ENCODE data around the gene SIAH1. TPM values are rescaled to one million over a fixed set of nuclear protein-coding genes. Genes with fewer than 3 reads are reported as not detected.
A peak's percentile ranks its signal among the peaks of the same experiment; 100 is the strongest.

Gene SIAH1
- total and polyA plus RNA-seq, 2 donors (not counting 1 experiment from before 2014, with no cell fraction given) = 10.6 to 47.6 TPM

DNA sequence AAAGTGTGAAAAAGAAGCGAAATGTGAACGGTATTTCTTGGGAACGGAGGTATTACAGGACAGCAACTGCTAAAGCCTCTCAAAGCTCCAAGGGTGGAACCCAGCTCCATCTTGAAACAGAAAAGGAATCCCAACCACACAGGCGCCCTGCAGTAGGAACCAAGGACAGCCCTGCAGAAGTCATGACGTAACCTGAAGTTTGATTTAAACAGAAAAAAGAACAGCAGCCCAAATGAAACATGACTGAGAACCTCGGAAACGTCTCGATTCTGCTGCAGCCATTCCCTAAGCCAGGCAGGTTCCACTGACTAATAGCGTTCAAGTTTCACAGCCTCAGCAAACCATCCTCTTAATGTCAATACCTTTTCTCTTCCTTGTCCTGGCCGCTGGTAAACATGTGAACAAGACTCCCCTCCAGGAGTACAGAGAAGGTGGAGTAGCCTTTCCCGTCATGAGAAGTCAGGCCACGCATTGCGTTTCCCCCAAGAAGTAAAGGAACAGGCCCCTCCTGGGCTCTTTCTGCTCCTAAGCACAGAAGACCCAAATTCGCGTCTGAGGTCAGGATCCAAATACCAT is 20.1 kb downstream of the SIAH1 start:
- no peaks in the 10 kb centered on the region for H3K27me3 Mint-ChIP-seq
- peak overlapping the region in 1 of 2 donors; percentile 92 for H3K27ac ChIP-seq (ENCODE audit: low read length in 2 of 2)
- ATAC-seq (ENCODE audit: low read depth) = no peak
- H3K9me3 ChIP-seq (ENCODE audit: control extremely low read depth in 1 of 3, control insufficient read depth in 2 of 3, insufficient read depth in 1 of 3, low read length in 2 of 3) = no peaks in the 10 kb centered on the region
- H3K9ac ChIP-seq (ENCODE audit: low read length) = peak overlapping the region; percentile 96
- no peak for DNase-seq
- TF ChIP-seq EZH2 (IDR thresholded peaks at IDR 0.05; ENCODE audit: borderline replicate concordance, insufficient read depth, low read depth, low read length, poor library complexity, severe bottlenecking) = no peak
- TF ChIP-seq, protein P1, sequence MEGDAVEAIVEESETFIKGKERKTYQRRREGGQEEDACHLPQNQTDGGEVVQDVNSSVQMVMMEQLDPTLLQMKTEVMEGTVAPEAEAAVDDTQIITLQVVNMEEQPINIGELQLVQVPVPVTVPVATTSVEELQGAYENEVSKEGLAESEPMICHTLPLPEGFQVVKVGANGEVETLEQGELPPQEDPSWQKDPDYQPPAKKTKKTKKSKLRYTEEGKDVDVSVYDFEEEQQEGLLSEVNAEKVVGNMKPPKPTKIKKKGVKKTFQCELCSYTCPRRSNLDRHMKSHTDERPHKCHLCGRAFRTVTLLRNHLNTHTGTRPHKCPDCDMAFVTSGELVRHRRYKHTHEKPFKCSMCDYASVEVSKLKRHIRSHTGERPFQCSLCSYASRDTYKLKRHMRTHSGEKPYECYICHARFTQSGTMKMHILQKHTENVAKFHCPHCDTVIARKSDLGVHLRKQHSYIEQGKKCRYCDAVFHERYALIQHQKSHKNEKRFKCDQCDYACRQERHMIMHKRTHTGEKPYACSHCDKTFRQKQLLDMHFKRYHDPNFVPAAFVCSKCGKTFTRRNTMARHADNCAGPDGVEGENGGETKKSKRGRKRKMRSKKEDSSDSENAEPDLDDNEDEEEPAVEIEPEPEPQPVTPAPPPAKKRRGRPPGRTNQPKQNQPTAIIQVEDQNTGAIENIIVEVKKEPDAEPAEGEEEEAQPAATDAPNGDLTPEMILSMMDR (IDR thresholded peaks at IDR 0.05) = no peak
- intact Hi-C loops (cut with micrococcal nuclease) = loop anchor here (5.0 kb wide), 2 partner anchors 92 to 1743 kb away; partner anchors contain the start of gene SHCBP1
- H3K36me3 ChIP-seq (replicated peaks in 1 of 2; ENCODE audit: control extremely low read depth in 1 of 2, control insufficient read depth in 1 of 2, extremely low read depth in 1 of 2, insufficient read depth in 2 of 2, low read length in 1 of 2) = peaks cover 0 to 3% of the 10 kb centered on the region in 2 experiments
- ChIA-PET POLR2A (interaction anchor here (1.2 kb wide), 1 partner anchor 92 kb away, joined by 4 read pairs; no protein-coding TSS in a partner anchor), CTCF (interaction anchor here (0.6 to 5.1 kb wide), 7 partner anchors 9 to 1476 kb away, joined by 3 to 31 read pairs (median 3); no protein-coding TSS in a partner anchor)
- peak overlapping the region; percentile 76 for H3K27ac Mint-ChIP-seq
- peak overlapping the region; percentile 51 to 83 (median 59) for H3K4me3 ChIP-seq (ENCODE audit: control extremely low read depth in 1 of 5, extremely low read depth in 1 of 5, insufficient read depth in 1 of 5, low read depth in 2 of 5, low read length in 4 of 5)
- H3K4me1 ChIP-seq (ENCODE audit: control insufficient read depth in 2 of 2, insufficient read depth in 2 of 2, low read length in 2 of 2) = peaks cover 22 to 24% of the 10 kb centered on the region in 2 donors
- peaks cover 53% of the 10 kb centered on the region for H4K20me1 ChIP-seq (ENCODE audit: control insufficient read depth, insufficient read depth, low read length, poor library complexity, severe bottlenecking)
- H3K4me3 Mint-ChIP-seq = peak overlapping the region; percentile 90
- peak overlapping the region; percentile 68 for H2AFZ ChIP-seq (ENCODE audit: insufficient read depth, low read depth, low read length, poor library complexity, severe bottlenecking)
- H3K4me1 Mint-ChIP-seq = peaks cover 60% of the 10 kb centered on the region
- no peaks in the 10 kb centered on the region for H3K9me3 Mint-ChIP-seq (ENCODE audit: insufficient read depth)
- no peaks in the 10 kb centered on the region for H3K27me3 ChIP-seq (replicated peaks in 1 of 4; ENCODE audit: control extremely low read depth in 1 of 4, control insufficient read depth in 3 of 4, insufficient read depth in 4 of 4, low read length in 3 of 4)
- peaks cover 100% of the 10 kb centered on the region for H3K79me2 ChIP-seq (ENCODE audit: control insufficient read depth, insufficient read depth, low read length)
- 97% methylated on average over 13 of the region's 15 CpGs for WGBS (ENCODE audit: insufficient coverage)
- peak overlapping the region; percentile 88 for H3K4me2 ChIP-seq (replicated peaks; ENCODE audit: low read depth, low read length, poor library complexity, severe bottlenecking)

DNA sequence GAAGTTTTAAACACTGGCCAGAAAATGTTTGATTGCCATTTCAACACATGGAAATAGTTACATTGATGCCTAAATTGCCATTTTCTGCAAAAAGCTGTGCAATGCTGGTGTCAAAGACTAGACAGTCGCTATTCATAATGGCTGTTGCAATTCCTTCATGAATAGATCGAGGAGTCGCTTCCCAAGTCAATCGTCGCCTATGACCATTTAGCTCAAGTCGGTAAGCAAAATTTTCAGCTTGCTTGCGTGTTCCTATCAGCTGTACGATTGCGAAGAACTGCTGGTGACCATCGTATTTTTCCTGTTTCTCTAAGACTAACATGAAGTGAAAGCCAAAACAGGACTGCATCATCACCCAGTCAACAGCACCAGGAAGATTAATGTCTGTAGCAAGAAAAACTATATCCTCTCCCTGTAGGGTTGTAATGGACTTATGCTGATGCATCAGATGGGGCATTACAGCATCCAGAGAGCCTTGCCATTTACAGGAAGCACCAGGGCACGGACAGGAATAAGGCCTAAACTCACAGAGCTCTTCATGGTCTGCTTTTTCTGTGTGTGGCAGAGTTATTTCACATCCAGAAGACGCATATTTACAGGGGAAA is 23.6 kb downstream of the SIAH1 start:
- Histone ChIP-seq H3K9me3 (ENCODE audit: control extremely low read depth in 1 of 3, control insufficient read depth in 2 of 3, insufficient read depth in 1 of 3, low read length in 2 of 3) (no peaks in the 10 kb centered on the region), H4K20me1 (ENCODE audit: control insufficient read depth, insufficient read depth, low read length, poor library complexity, severe bottlenecking) (peaks cover 44% of the 10 kb centered on the region), H3K4me2 (replicated peaks; ENCODE audit: low read depth, low read length, poor library complexity, severe bottlenecking) (no peak overlapping the region), H3K4me1 (ENCODE audit: control insufficient read depth in 2 of 2, insufficient read depth in 2 of 2, low read length in 2 of 2) (peaks cover 14 to 16% of the 10 kb centered on the region in 2 donors), H3K79me2 (ENCODE audit: control insufficient read depth, insufficient read depth, low read length) (peaks cover 87% of the 10 kb centered on the region), H3K9ac (ENCODE audit: low read length) (no peak overlapping the region), H2AFZ (ENCODE audit: insufficient read depth, low read depth, low read length, poor library complexity, severe bottlenecking) (no peak overlapping the region), H3K36me3 (replicated peaks in 1 of 2; ENCODE audit: control extremely low read depth in 1 of 2, control insufficient read depth in 1 of 2, extremely low read depth in 1 of 2, insufficient read depth in 2 of 2, low read length in 1 of 2) (peaks cover 0 to 3% of the 10 kb centered on the region in 2 experiments), H3K27me3 (replicated peaks in 1 of 4; ENCODE audit: control extremely low read depth in 1 of 4, control insufficient read depth in 3 of 4, insufficient read depth in 4 of 4, low read length in 3 of 4) (no peaks in the 10 kb centered on the region), H3K4me3 (ENCODE audit: control extremely low read depth in 1 of 5, extremely low read depth in 1 of 5, insufficient read depth in 1 of 5, low read depth in 2 of 5, low read length in 4 of 5) (no peak overlapping the region), H3K27ac (ENCODE audit: low read length in 2 of 2) (no peak overlapping the region)
- POLR2A ChIA-PET = interaction anchor here (1.1 kb wide), 1 partner anchor 24 kb away, joined by 3 read pairs; the partner anchor contains the start of gene SIAH1
- DNase-seq (no peak), ATAC-seq (ENCODE audit: low read depth) (no peak)
- no peak for TF ChIP-seq EZH2 (IDR thresholded peaks at IDR 0.05; ENCODE audit: borderline replicate concordance, insufficient read depth, low read depth, low read length, poor library complexity, severe bottlenecking)
- TF ChIP-seq, protein P1 (IDR thresholded peaks at IDR 0.05) = no peak
- Mint-ChIP-seq H3K9me3 (ENCODE audit: insufficient read depth) (no peaks in the 10 kb centered on the region), H3K4me1 (peaks cover 48% of the 10 kb centered on the region), H3K27ac (no peak overlapping the region), H3K27me3 (no peaks in the 10 kb centered on the region), H3K4me3 (no peak overlapping the region)
- WGBS (ENCODE audit: insufficient coverage) = 98% methylated on average over 11 of the region's 12 CpGs
- intact Hi-C loops (cut with micrococcal nuclease) = no loop called here
- CTCF ChIA-PET = interaction anchor here (0.6 to 2.6 kb wide), 5 partner anchors 14 to 261 kb away, joined by 3 to 8 read pairs (median 4); no protein-coding TSS in a partner anchor

Measured in B cell (primary cell).